H1 (cell line): ENCODE data around the gene ARL6IP4. TPM values are rescaled to one million over a fixed set of nuclear protein-coding genes. Genes with fewer than 3 reads are reported as not detected.

ENCODE experiments used
- CTCF ChIA-PET: fragments of 300-600 bp; sonication (Branson Sonifier 250); formaldehyde crosslinking; loops from one replicate; lab custom pipeline; 2021; ENCODE audit not compliant: partially characterized antibody; lab: Charles Lee
- POLR2A ChIA-PET: fragments of 300-600 bp; sonication (Branson Sonifier 250); formaldehyde crosslinking; loops from one replicate; lab custom pipeline; 2021; ENCODE audit warnings: inconsistent platforms; ENCODE audit not compliant: partially characterized antibody; lab: Charles Lee
- DNase-seq, 2 experiments: peaks; one replicate each; pipeline versions ENCODE4 v3.0.0 to v3.0.0-alpha.2; 2010 to 2022; ENCODE audit warnings: low spot score in 2 of 2, low read depth in 1 of 2, mixed read lengths in 1 of 2
- FAIRE-seq: peaks from 2 replicates; lab custom pipeline; 2011; peaks lifted over from hg19 to GRCh38; lab: Jason Lieb, UNC
- H2AFZ ChIP-seq: 2 replicates; pipeline ENCODE4 v1.8.1; 2012; ENCODE audit warnings: low read length, inconsistent platforms
- H2AK5ac ChIP-seq: 2 replicates; pipeline ENCODE4 v1.6.1; 2013; ENCODE audit warnings: low read depth, low read length
- H2BK120ac ChIP-seq: replicated peaks from 2 replicates; pipeline ENCODE3; 2013; ENCODE audit warnings: low read depth, low read length, inconsistent platforms
- H2BK12ac ChIP-seq: 2 replicates; pipeline ENCODE4 v1.6.1; 2013; ENCODE audit warnings: low read depth, low read length
- H2BK15ac ChIP-seq: 2 replicates; pipeline ENCODE4 v1.6.1; 2013; ENCODE audit warnings: low read length
- H2BK20ac ChIP-seq: 2 replicates; pipeline ENCODE4 v1.6.1; 2013; ENCODE audit warnings: low read length
- H2BK5ac ChIP-seq: 2 replicates; pipeline ENCODE4 v1.6.1; 2013; ENCODE audit warnings: low read depth, low read length
- H3K14ac ChIP-seq: 2 replicates; pipeline ENCODE4 v1.6.1; 2013; ENCODE audit warnings: inconsistent platforms; ENCODE audit not compliant: insufficient read length
- H3K18ac ChIP-seq: 2 replicates; pipeline ENCODE4 v1.6.1; 2013; ENCODE audit warnings: low read length; ENCODE audit errors: extremely low read depth
- H3K23ac ChIP-seq: 2 replicates; pipeline ENCODE4 v1.6.1; 2013; ENCODE audit warnings: inconsistent platforms; ENCODE audit not compliant: insufficient read length
- H3K23me2 ChIP-seq: 2 replicates; pipeline ENCODE4 v1.6.1; 2013; ENCODE audit warnings: low read depth, low read length
- H3K27ac ChIP-seq: 2 replicates; pipeline ENCODE4 v1.6.1; 2011; ENCODE audit warnings: low read depth, low read length, inconsistent platforms
- H3K27me3 ChIP-seq, 4 experiments: replicated peaks in 1 of 4; 1 replicate in 1 of 4; 2 replicates in 3 of 4; pipeline versions ENCODE4 v1.6.1 to v1.8.1; 2011 to 2013; ENCODE audit warnings: low read length in 3 of 4, mild to moderate bottlenecking in 3 of 4, inconsistent platforms in 2 of 4, mixed read lengths in 2 of 4, moderate library complexity in 1 of 4; ENCODE audit not compliant: control insufficient read depth in 3 of 4, insufficient read depth in 3 of 4; ENCODE audit errors: extremely low read depth in 1 of 4
- H3K36me3 ChIP-seq, 4 experiments: 2 replicates each; pipeline versions ENCODE4 v1.6.1 to v1.8.1; 2011 to 2013; ENCODE audit warnings: mild to moderate bottlenecking in 4 of 4, low read length in 3 of 4, moderate library complexity in 2 of 4, control low read depth in 1 of 4, inconsistent platforms in 1 of 4; ENCODE audit not compliant: insufficient read depth in 4 of 4, control insufficient read depth in 2 of 4
- H3K4ac ChIP-seq: replicated peaks from 2 replicates; pipeline ENCODE3; 2013; ENCODE audit warnings: low read length, low read depth, mixed read lengths, inconsistent platforms; ENCODE audit not compliant: insufficient read length
- H3K4me1 ChIP-seq, 4 experiments: replicated peaks in 1 of 4; 1 replicate in 1 of 4; 2 replicates in 3 of 4; pipeline versions ENCODE4 v1.6.1 to v1.8.1; 2011 to 2013; ENCODE audit warnings: low read length in 3 of 4, inconsistent platforms in 2 of 4, mixed read lengths in 1 of 4; ENCODE audit not compliant: insufficient read depth in 4 of 4, control insufficient read depth in 3 of 4
- H3K4me2 ChIP-seq, 2 experiments: 2 replicates each; pipeline versions ENCODE4 v1.6.1 to v1.8.1; 2011 to 2013; ENCODE audit warnings: low read depth in 2 of 2, low read length in 2 of 2, control low read depth in 1 of 2, inconsistent platforms in 1 of 2, mild to moderate bottlenecking in 1 of 2; ENCODE audit not compliant: insufficient read depth in 1 of 2
- H3K4me3 ChIP-seq, 4 experiments: fragments of 200-600, 300-600 bp in 1 of 4; sonication (generic), shearing (Covaris generic), sonication (Bioruptor Twin) in 1 of 4; 2 replicates each; pipeline versions ENCODE4 v1.5.1 to v1.8.1; 2011 to 2016; ENCODE audit warnings: low read length in 4 of 4, low read depth in 3 of 4, control low read depth in 2 of 4, inconsistent platforms in 2 of 4, mild to moderate bottlenecking in 2 of 4, mixed read lengths in 1 of 4, moderate library complexity in 1 of 4; ENCODE audit not compliant: insufficient read depth in 2 of 4; ENCODE audit errors: extremely low read depth in 1 of 4
- H3K56ac ChIP-seq: replicated peaks from 2 replicates; pipeline ENCODE3; 2013; ENCODE audit warnings: low read depth, mild to moderate bottlenecking, mixed read lengths, low read length, inconsistent platforms; ENCODE audit not compliant: insufficient read length
- H3K79me1 ChIP-seq: 2 replicates; pipeline ENCODE4 v1.6.1; 2013; ENCODE audit warnings: low read depth, low read length, control low read depth
- H3K79me2 ChIP-seq, 2 experiments: 2 replicates each; pipeline versions ENCODE4 v1.6.1 to v1.8.1; 2012 to 2013; ENCODE audit warnings: low read length in 2 of 2, mild to moderate bottlenecking in 2 of 2, inconsistent platforms in 1 of 2; ENCODE audit not compliant: insufficient read depth in 2 of 2, control insufficient read depth in 1 of 2
- H3K9ac ChIP-seq, 4 experiments: replicated peaks in 1 of 4; 1 replicate in 1 of 4; 2 replicates in 3 of 4; pipeline versions ENCODE4 v1.6.1 to v1.8.1; 2011 to 2013; ENCODE audit warnings: low read depth in 3 of 4, low read length in 3 of 4, control low read depth in 2 of 4, mild to moderate bottlenecking in 2 of 4, moderate library complexity in 2 of 4, inconsistent platforms in 1 of 4; ENCODE audit errors: extremely low read depth in 1 of 4
- H3K9me3 ChIP-seq, 2 experiments: 2 replicates each; pipeline versions ENCODE4 v1.6.1 to v1.8.1; 2012 to 2013; ENCODE audit warnings: mild to moderate bottlenecking in 2 of 2, moderate library complexity in 2 of 2, control low read depth in 1 of 2, inconsistent platforms in 1 of 2, low read depth in 1 of 2, low read length in 1 of 2, mixed read lengths in 1 of 2; ENCODE audit not compliant: insufficient read depth in 2 of 2
- H4K20me1 ChIP-seq, 2 experiments: replicated peaks in 1 of 2; 2 replicates each; pipeline versions ENCODE3 to v1.8.1; 2011 to 2013; ENCODE audit warnings: inconsistent platforms in 2 of 2, low read length in 2 of 2, mild to moderate bottlenecking in 1 of 2; ENCODE audit not compliant: insufficient read depth in 2 of 2, control insufficient read depth in 1 of 2
- H4K5ac ChIP-seq: 2 replicates; pipeline ENCODE4 v1.6.1; 2013; ENCODE audit warnings: low read length, low read depth, mixed read lengths, inconsistent platforms; ENCODE audit not compliant: insufficient read length
- H4K8ac ChIP-seq: 2 replicates; pipeline ENCODE4 v1.8.0; 2013; ENCODE audit warnings: mild to moderate bottlenecking, moderate library complexity, low read length, inconsistent platforms; ENCODE audit not compliant: insufficient read depth; ENCODE audit errors: extremely low read depth
- H4K91ac ChIP-seq: replicated peaks from 2 replicates; pipeline ENCODE3; 2013; ENCODE audit warnings: low read length, mixed read lengths, inconsistent platforms; ENCODE audit not compliant: insufficient read length
- BRCA1 ChIP-seq: IDR thresholded peaks from 2 replicates; pipeline ENCODE4 v1.6.1; 2012; ENCODE audit warnings: low read depth, low read length, improper control_type of control experiment
- RXRA ChIP-seq: IDR thresholded peaks from 2 replicates; pipeline ENCODE4 v1.6.1; 2011; ENCODE audit warnings: low read depth, mild to moderate bottlenecking, low read length, moderate library complexity; ENCODE audit not compliant: insufficient read depth
- WGBS, 2 experiments: shearing (Covaris generic) in 1 of 2; methylation state at CpG; one replicate each; pipeline versions ENCODE4 v1.1.6 to v1.1.7; 2013 to 2015; ENCODE audit warnings: low lambda C conversion rate in 2 of 2, mixed read lengths in 2 of 2, inconsistent platforms in 1 of 2, low coverage in 1 of 2, missing lambda C conversion rate in 1 of 2; ENCODE audit not compliant: insufficient replicate concordance in 2 of 2, insufficient coverage in 1 of 2, insufficient read length in 1 of 2; ENCODE audit errors: extremely low coverage in 1 of 2, missing lambda C conversion rate in 1 of 2; 5-methylcytosine and 5-hydroxymethylcytosine counted together
- polyA plus RNA-seq, 7 experiments: library from polyadenylated mRNA; depleted of rRNA in 3 of 7; stranded (reverse) in 5 of 7; unstranded in 2 of 7; fragments of >200 nt in 5 of 7; fragments of 200-250 nt in 2 of 7; gene quantifications; 1 replicate in 5 of 7; 2 replicates in 1 of 7; 4 replicates in 1 of 7; pipeline versions ENCODE4 v1.2.1 to v1.2.3, GENCODE V29; 2011 to 2013; ENCODE audit warnings: missing spikeins in 2 of 7, mixed read lengths in 2 of 7
- total RNA-seq: library from RNA; stranded (reverse); fragmentation: NEBNext Ultra II Directional; extraction: Animal tissue kit (Norgen Biotek cat#: 25700); gene quantifications from 2 replicates; pipeline ENCODE4 v1.2.1, GENCODE V29; 2021

Gene ARL6IP4
- total and polyA plus RNA-seq, 2 of the 8 experiments (the other 6 are each of a cell fraction or from before 2014, with no cell fraction given) = 76.4 to 109 TPM

- DNase-seq = no peak
- CTCF ChIA-PET = interaction anchor here (0.8 to 2.0 kb wide), 7 partner anchors 9 to 274 kb away, joined by 3 to 8 read pairs (median 3); no protein-coding TSS in a partner anchor
- WGBS, 2 experiments = 88% methylated on average over 4 of the region's 8 CpGs; no CpG with 5 or more reads in 1 of the 2 experiments
- Histone ChIP-seq H3K36me3 (peaks cover 0 to 3% (median 0%) of the 10 kb centered on the region in 4 experiments; a peak in 1 of 8 replicates), H3K4me2 (no peak overlapping the region), H3K27ac (no peak overlapping the region), H4K91ac (no peak overlapping the region), H3K79me2 (no peaks in the 10 kb centered on the region), H3K23ac (no peak overlapping the region), H2BK15ac (no peak overlapping the region), H3K79me1 (no peaks in the 10 kb centered on the region), H3K14ac (no peak overlapping the region), H3K23me2 (peaks cover 3% of the 10 kb centered on the region; the same call in 1 of the 2 replicates), H3K9ac (no peak overlapping the region), H2BK5ac (no peak overlapping the region), H3K56ac (no peak overlapping the region), H3K4ac (no peak overlapping the region), H3K4me1 (peaks cover 4 to 5% (median 5%) of the 10 kb centered on the region in 4 experiments; a peak in 6 of 7 replicates), H2BK20ac (no peak overlapping the region), H3K4me3 (no peak overlapping the region), H2AFZ (no peak overlapping the region), H2BK120ac (no peak overlapping the region), H4K5ac (no peak overlapping the region), H2AK5ac (no peak overlapping the region), H3K27me3 (no peaks in the 10 kb centered on the region), H3K9me3 (no peaks in the 10 kb centered on the region), H4K20me1 (peaks cover 5 to 13% of the 10 kb centered on the region in 2 experiments), H4K8ac (no peak overlapping the region; the same call in 1 of the 2 replicates), H3K18ac (no peak overlapping the region), H2BK12ac (no peak overlapping the region)
- POLR2A ChIA-PET = interaction anchor here (0.9 kb wide), 1 partner anchor 16 kb away, joined by 3 read pairs; no protein-coding TSS in a partner anchor
- no peak for FAIRE-seq
- no peak for TF ChIP-seq BRCA1
- no peak for TF ChIP-seq RXRA
Measured at GRCh38 chr12:122963941-122964265, 16.6 kb upstream of the ARL6IP4 start.
